GM19099 (cell line): ENCODE measurements around the gene PCDHB9.
"Not testable (repeated sequence)": the region's sequence is repeated elsewhere in the genome, so short reads cannot be mapped to it uniquely, and the experiment has no call there.

ENCODE experiments used
- POLR2A ChIP-seq: IDR thresholded peaks from 3 replicates; pipeline ENCODE4 v1.6.1; 2011; ENCODE audit warnings: low read depth; ENCODE audit not compliant: insufficient read length; ENCODE audit errors: extremely low read depth

The PCDHB9 gene

DNA sequence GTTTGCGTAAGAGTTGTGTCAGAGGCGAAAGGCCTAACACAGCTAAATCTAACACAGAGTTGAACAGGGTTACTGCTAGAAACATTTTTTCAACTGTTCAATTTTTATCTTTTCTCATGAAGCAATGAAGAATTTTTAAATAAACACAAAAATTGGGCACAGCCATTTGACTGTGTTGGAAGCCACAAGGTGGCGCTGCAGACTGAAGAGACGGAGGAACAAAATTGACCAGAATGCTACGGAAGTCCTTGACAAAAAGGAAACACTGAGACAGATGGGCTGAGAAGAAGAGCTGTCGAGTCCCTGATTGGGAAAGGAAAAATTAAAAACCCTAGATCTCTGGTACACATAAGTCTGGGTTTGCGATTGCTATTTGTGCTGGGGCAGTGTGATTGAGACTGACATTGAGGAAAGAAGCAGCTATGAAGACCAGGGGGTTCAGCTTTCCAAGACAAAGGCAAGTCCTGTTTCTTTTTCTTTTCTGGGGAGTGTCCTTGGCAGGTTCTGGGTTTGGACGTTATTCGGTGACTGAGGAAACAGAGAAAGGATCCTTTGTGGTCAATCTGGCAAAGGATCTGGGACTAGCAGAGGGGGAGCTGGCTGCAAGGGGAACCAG, at the start of gene PCDHB9:
TSS of gene PCDHB9 (plus strand) at position 265 of the 616 bp plus-strand sequence. CDS start at position 423, 158 bp downstream.
- TF ChIP-seq POLR2A: no peak

DNA sequence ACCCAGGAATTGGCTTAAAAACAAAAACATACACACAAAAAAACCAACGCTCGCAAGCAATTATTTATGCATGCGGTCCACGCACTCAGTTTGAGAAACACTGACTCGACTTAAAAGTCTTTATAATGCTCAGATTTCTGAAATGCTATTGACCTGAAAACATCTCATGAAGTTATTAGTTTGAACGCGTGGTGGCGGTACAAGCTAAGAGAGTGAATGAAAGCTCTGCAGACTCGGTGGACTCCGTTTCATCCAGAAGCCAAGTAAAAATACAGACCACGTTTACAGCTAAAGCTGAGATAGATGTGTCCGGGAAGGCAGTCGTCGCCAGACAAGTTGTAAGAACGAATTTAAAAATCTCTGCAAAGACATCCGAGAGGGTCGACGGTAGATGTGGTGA, 37.1 kb upstream of the PCDHB9 start, which contains the start of gene PCDHB6:
TSS of gene PCDHB6 (plus strand) at position 246 of the 400 bp plus-strand sequence. CDS start 201 bp downstream, outside the sequence.
- no peak for TF ChIP-seq POLR2A

DNA sequence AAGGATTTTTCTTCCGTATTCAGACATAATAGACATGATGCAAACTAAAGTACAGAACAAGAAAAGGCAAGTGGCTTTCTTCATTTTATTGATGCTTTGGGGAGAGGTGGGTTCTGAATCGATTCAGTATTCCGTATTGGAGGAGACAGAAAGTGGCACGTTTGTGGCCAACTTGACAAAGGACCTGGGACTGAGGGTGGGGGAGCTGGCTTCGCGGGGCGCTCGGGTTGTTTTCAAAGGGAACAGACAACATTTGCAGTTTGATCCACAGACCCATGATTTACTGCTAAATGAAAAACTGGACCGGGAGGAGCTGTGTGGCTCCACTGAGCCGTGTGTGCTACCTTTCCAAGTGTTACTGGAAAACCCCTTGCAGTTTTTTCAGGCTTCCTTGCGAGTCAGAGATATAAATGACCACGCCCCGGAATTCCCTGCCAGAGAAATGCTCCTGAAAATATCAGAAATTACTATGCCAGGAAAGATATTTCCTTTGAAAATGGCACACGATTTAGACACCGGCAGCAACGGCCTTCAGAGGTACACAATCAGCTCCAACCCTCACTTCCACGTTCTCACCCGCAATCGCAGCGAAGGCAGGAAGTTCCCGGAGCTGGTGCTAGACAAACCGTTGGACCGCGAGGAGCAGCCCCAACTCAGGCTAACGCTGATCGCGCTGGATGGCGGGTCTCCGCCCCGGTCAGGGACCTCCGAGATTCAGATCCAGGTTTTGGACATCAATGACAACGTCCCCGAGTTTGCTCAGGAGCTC, 36.6 kb upstream of the PCDHB9 start:
- no peak for TF ChIP-seq POLR2A

DNA sequence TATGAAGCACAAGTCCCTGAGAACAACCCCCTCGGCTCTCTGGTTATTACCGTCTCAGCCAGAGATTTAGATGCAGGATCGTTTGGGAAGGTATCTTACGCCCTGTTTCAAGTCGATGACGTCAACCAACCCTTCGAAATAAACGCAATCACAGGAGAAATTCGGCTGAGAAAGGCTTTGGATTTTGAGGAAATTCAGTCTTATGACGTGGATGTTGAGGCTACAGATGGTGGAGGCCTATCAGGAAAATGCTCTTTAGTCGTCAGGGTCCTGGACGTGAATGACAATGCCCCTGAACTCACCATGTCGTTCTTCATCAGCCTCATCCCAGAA, 36.0 kb upstream of the PCDHB9 start:
- TF ChIP-seq POLR2A: no peak

DNA sequence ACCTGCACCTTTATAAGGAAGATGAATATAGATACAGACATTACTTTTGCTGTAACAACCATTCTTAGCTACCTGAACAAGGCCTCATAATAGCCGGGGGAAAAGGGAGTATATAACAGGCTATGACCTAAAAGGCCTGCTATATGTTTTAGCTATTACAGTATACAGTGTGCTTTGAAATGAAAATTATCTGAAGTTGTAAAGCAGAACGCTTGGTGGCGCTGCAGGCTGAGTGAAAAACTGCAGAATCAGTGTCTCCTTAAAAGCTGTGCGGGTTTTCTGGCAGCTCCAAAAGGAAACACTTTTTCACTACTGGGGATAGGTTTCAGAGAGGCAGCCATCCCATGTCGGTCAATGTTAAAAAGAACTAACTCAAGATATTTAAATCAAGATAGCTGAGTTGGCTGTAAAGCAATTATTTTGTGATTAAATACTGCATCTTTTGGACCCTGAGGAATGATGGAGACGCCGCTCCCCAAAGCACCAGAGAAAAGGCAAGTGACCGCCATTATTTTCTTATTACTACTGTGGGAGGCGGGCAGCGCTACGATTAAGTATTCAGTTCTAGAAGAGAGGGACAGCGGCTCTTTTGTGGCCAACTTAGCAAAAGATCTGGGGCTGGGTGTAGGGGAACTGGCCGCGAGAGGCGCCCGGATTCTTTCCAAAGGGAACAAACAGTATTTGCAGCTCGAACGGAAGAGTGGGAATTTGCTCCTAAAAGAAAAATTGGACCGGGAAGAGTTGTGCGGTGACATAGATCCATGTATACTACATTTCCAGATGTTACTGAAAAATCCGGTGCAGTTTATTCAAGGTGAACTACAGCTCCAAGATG, 31.2 kb upstream of the PCDHB9 start:
- TF ChIP-seq POLR2A: no peak

DNA sequence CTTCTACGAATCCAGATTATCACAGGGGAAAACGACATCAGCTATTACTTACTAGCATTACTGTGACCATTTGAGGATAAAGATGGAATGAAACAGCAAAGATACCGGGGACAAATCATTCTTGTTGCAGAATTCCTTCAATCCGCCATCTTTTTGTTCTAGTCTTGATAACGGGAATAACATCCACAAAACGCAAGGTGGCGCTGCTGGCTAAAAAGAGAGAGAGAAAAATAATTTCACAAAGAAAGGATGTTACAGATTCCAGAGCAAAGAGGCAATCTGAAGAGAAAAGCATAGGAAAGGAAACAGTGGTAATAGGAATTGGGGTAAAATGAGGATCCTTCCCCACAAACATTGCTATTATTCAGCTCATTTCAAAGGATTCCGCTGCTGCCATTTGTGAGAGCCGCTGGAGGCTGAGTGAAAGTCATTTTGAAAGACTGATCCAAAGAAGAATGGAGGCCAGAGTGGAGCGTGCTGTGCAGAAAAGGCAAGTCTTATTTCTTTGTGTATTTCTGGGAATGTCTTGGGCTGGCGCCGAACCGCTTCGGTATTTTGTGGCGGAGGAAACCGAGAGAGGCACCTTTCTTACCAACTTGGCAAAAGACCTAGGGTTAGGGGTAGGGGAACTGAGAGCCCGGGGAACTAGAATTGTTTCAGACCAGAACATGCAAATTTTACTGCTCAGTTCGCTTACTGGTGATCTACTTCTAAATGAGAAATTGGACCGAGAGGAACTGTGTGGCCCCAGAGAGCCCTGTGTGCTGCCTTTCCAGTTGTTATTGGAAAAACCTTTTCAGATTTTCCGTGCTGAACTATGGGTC, 14.4 kb upstream of the PCDHB9 start, which contains the start of gene PCDHB7:
TSS of gene PCDHB7 (plus strand) at position 264 of the 824 bp plus-strand sequence. CDS start at position 456, 192 bp downstream.
- TF ChIP-seq POLR2A: no peak

DNA sequence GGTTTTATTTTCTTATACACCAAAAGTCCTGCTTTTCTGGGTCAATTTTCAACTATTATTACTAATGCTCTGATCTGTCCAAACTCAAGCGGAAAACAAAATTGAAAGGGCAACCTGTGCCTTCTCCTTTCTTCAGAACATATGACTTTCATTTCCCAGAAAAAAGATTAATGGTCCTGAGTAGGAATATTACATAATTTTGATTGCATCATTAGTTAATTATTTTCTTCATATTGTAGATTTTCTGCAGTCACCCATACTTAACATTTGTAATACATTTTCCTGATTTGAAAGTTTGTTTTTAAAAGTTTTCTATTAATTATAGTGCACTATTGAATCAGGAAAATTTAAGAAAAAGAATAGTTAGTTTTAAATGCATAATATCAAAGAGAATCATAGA, 11.0 kb upstream of the PCDHB9 start:
- TF ChIP-seq POLR2A: no peak

DNA sequence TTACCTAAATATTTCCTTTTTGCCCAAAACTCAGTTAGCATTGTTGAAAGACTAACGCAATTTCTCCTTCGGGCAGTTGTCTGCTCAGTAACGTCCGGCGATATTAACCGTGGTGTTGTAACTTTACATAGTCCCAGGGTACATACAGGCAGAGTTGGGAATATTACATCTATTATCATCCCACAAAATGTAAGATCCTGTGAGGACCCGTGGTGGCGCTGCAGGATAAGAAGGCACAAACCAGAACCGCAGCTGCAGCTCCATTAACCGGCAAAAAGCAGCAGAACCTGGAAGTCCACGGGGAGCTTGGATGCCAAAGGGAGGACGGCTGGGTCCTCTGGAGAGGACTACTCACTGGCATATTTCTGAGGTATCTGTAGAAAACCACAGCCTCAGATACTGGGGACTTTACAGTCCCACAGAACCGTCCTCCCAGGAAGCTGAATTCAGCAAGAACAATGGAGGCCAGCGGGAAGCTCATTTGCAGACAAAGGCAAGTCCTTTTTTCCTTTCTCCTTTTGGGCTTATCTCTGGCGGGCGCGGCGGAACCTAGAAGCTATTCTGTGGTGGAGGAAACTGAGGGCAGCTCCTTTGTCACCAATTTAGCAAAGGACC, 9.3 kb upstream of the PCDHB9 start, which contains the start of gene PCDHB8:
TSS of gene PCDHB8 (plus strand) at position 214 of the 615 bp plus-strand sequence. CDS start at position 459, 245 bp downstream.
- TF ChIP-seq POLR2A: not testable (repeated sequence)

DNA sequence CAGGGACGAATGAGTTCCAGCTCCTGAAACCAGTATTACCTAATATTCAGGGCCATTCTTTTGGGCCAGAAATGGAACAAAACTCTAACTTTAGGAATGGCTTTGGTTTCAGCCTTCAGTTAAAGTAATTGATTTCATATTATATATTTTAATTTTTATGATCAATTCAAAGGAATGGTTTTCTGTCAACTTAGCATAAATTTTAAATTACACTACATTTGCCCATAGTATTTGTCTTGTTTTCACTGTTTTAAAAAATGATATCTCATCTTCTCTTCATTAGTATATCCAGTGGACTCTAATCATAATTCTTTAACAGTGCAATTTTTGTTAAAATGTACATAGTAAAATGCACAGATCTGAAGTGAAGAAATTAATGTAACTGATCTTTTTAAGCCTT, 6.6 kb upstream of the PCDHB9 start:
- no peak for TF ChIP-seq POLR2A

DNA sequence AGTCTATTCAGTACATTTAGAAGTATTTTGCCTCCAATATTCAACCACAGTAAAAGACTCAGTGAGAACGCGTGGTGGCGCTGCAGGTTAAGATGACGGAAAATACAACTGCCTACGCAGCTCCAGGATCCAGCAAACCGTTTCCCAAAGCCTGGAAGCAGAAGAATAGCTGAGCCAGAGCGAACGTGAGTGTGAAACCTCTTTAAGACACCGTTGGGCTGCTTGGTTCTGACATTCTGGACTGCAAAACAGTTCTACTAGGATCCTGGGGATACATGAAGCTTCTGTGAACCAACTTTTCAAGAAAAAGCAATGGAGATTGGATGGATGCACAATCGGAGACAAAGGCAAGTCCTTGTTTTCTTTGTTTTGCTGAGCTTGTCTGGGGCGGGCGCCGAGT, 4.7 kb upstream of the PCDHB9 start, which contains the start of gene PCDHB16:
TSS of gene PCDHB16 (plus strand) at position 140 of the 400 bp plus-strand sequence. CDS start at position 313, 173 bp downstream.
- TF ChIP-seq POLR2A: no peak

DNA sequence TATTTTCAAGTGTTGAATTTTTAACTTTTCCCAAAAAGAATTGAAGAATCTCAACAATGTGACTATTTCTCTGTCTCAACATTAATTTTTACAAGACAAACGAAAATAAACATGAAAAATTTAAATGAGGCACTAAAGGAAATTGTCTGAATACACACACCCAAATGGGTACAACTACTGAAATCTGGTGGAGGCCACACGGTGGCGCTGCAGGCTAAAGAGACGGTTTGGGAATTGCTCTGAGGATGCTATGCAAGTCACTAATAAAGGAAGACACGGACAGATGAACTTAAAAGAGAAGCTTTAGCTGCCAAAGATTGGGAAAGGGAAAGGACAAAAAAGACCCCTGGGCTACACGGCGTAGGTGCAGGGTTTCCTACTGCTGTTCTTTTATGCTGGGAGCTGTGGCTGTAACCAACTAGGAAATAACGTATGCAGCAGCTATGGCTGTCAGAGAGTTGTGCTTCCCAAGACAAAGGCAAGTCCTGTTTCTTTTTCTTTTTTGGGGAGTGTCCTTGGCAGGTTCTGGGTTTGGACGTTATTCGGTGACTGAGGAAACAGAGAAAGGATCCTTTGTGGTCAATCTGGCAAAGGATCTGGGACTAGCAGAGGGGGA, 5.3 kb downstream of the PCDHB9 start, which contains the start of gene PCDHB10:
TSS of gene PCDHB10 (plus strand) at position 244 of the 616 bp plus-strand sequence. CDS start at position 444, 200 bp downstream.
- no peak for TF ChIP-seq POLR2A

DNA sequence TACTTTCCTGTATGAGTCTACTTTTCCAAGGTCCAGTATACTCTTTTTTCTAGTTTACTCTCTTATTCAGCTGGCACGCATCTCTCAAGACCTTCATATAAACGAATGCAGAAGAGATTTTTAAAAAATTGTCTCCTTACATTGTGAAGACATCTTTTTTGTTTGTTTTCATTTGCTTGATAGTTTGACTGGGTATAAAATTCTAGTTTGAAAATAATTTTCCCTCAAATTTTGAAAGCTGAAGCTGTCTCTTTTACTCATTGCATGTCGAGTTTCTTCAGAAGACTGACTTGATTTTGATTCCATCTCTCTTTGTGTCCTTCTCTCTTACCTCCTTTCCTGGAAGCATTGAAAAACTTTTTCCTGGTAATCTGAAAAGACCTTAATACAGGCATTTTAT, 9.4 kb downstream of the PCDHB9 start:
- TF ChIP-seq POLR2A: no peak

DNA sequence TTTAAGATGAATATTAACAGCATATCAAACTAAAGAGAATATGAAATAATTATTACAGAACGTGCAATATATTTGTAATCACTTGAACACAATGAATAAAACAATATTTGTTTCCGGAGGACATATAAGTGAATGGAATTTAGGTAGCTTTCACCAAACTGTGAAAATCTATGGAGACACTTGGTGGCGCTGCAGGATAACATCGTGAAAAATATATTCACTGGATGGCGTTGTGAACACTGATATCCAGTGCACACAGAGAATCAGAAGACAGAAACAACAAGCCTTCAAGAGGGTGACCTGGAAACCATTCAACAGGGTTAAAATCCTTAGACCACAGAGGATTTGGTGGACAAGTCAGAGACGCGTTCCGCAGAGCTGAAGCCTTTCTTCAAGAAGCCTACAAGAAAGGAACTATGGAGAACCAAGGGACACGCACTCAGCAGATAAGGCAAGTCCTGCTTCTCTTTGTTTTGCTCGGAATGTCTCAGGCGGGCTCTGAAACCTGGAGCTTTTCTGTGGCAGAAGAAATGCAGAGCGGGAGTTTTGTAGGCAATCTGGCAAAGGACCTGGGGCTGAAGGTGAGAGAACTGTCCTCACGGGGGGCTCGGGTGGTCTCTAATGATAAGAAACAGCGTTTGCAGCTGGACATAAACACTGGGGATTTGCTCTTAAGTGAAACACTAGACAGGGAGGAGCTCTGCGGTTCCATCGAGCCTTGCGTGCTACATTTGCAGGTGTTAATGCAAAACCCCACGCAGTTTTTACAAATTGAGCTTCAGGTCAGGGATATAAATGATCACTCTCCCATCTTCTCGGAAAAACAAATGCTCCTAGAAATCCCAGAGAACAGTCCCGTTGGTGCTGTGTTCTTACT, 12.6 kb downstream of the PCDHB9 start, which contains the start of gene PCDHB11:
TSS of gene PCDHB11 (plus strand) at position 269 of the 877 bp plus-strand sequence. CDS start at position 417, 148 bp downstream.
- TF ChIP-seq POLR2A: no peak

DNA sequence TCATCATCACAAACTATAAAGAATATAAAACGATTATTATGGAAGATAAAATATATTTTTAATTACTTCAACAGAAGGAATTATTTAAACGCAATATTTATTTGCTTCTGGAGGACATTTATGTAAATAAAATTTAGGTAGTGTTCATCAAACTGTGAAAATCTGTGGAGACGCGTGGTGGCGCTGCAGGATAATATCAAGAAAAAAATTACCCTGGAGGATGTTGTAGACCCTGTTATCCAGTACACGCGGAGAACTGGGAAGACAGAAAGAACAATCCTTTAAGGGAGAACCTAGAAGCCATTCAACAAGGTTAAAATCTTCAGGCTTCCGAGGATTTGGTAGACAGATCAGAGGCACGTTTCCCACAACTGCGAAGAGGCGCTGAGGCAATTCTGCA, 21.5 kb downstream of the PCDHB9 start, which contains the start of gene PCDHB12:
TSS of gene PCDHB12 (plus strand) at position 242 of the 400 bp plus-strand sequence. CDS start 189 bp downstream, outside the sequence.
- no peak for TF ChIP-seq POLR2A
